GM20000 (cell line): Measurements from ENCODE around the gene PAFAH1B1.

Source experiments
- DNase-seq: peaks from one replicate; pipeline ENCODE4 v3.0.0; 2012; ENCODE audit warnings: low spot score
- TF ChIP-seq, protein P1 (sequence below): IDR thresholded peaks from 2 replicates; pipeline ENCODE4 v1.5.1; 2012; ENCODE audit warnings: mild to moderate bottlenecking, control low read depth; ENCODE audit errors: extremely low read depth, missing control alignments

Gene PAFAH1B1

DNA sequence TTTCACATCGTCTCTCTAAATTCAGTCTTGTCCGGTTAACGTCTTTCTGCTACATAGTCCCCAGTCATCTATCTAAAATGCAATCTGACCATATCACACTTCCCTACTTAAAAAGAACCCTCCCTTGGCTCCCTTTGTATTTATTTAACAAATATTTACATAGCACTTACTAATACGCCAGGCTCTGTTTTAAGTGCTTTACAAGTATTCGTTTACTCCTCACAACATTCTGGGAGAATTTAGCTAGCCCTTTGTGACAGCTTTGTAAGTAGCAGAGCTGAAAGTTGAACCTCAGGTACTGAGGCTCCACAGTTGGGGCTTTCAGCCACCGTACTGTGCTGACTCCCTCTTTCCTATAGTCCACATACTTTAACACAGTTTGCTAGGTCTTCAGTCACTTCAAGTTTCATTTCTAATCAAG lies 9.2 kb downstream of the PAFAH1B1 start:
- DNase-seq: no peak
- TF ChIP-seq, protein P1, sequence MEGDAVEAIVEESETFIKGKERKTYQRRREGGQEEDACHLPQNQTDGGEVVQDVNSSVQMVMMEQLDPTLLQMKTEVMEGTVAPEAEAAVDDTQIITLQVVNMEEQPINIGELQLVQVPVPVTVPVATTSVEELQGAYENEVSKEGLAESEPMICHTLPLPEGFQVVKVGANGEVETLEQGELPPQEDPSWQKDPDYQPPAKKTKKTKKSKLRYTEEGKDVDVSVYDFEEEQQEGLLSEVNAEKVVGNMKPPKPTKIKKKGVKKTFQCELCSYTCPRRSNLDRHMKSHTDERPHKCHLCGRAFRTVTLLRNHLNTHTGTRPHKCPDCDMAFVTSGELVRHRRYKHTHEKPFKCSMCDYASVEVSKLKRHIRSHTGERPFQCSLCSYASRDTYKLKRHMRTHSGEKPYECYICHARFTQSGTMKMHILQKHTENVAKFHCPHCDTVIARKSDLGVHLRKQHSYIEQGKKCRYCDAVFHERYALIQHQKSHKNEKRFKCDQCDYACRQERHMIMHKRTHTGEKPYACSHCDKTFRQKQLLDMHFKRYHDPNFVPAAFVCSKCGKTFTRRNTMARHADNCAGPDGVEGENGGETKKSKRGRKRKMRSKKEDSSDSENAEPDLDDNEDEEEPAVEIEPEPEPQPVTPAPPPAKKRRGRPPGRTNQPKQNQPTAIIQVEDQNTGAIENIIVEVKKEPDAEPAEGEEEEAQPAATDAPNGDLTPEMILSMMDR: no peak

DNA sequence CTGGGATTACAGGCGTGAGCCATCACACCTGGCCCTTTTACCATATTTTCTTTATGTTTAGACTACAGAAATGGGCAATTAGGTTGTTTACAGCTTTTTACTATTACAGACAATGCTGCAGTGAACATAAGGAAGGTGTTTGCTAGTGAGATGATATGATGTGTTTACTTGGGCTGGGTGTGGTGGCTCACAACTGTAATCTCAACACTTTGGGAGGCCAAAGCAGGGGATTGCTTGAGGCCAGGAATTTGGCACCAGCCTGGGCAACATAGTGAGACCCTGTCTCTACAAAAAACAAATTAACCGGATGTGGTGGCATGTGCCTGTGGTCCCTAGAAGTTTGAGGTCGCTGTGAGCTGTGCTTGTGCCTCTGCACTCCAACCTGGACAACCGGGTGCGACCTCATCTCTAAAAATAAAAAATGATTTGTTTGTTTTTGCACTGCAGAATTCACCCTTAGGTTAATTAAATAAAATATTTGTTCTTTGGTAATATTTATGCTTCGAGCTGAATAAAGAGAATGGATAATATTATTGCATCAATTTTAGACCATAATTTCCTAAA lies 15.0 kb downstream of the PAFAH1B1 start:
- DNase-seq: no peak
- TF ChIP-seq, protein P1: no peak

DNA sequence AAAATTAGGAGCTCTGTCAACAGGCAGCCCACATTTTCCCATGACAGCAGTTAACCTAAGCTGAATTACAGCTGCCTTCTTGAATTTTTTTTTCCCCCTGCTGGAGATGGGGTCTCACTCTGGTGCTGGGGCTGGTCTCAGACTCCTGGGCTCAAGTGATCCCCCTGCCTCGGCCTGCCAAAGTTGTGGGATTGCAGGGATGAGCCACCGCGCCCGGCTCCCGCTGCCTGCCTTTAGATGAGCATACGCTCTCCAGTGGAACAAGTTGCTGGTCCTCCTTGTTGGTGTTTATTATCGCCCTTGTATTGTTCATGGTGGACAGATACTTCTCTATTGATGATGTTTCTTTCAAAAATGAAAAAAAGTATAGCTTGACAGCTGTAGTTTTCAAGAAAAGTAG lies 15.6 kb downstream of the PAFAH1B1 start:
- TF ChIP-seq, protein P1: no peak
- no peak for DNase-seq

DNA sequence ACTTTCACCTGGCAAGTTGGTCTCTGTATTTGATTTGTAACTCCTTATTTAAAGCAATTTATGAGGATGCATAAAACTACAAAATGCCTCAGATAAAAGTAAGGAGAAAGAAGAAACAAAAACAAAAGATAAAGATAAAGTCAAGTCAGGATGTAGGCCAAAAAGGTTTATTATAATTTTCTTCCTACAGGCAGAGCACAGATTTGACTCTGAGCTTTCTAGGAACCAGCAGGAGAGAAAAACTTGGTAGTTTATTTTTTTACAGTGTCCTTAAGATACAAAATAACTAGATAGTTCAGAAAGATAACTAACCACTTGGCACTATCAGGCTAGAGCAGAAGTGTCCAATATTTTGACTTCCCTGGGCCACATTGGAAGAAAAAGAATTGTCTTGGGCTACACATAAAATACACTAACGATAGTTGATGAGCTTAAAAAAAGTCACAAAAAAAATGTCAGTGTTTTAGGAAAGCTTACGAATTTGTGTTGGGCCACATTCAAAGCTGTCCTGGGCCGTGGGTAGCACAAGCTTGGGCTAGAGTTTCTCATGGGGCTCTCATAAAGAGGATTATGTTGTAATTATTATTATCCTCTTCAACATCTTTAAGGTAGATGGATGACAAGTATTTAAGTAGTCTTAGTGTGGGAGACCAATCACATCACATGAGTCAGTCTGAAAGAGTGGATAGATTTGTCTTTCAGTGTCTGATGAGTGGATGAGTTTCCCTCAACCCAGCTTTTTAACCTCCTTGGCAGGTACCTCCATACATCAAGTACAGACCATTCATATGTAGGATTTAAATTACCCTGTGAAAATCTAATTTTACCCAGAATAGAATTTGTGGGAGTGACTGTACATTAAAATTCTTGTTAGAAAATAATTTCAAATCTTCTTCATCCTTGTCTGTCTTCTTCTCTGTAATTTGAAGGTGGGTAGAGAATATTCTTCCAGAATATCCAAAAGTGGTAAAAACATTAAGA lies 17.0 kb downstream of the PAFAH1B1 start:
- TF ChIP-seq, protein P1: no peak

DNA sequence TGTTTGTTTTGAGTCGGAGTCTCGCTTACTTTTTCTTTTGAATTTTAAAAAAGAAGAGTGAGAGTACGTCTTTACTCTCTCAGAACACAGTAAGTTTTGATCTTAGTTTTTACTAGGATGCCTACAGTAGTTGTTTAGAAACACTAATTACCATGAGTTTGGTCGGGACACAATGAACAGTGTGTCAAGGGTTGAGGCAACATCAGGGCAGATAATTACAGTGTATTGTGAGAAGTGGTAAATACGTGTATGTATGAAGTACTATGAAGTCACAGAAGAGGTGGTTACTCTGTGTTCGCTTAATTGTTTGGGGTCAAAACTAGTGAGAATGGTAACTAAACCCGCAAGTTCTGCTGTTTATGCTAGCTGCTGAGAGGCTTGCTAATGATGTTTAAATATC lies 18.2 kb downstream of the PAFAH1B1 start:
- DNase-seq: no peak
- TF ChIP-seq, protein P1: no peak

More for the DNA sequence above, 17.0 kb downstream of the PAFAH1B1 start:
- no peak for DNase-seq

DNA sequence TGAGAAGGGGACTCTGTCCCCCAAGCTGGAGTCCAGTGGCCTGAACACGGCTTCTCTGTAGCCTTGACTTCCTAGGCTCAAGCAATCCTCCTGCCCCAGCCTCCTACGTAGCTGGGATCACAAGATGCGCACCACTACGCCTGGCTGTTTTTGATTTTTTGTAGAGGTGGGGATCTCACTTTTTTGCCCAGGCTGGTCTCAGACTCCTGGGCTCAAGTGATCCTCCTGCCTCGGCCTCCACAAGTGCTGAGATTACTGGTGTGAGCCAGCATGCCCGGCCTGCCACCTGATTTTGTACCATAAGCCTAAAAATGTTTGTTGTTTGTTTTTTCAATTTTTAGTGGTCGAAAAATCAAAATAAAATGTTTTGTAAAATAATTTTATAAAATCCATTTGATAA lies 19.2 kb downstream of the PAFAH1B1 start:
- TF ChIP-seq, protein P1: no peak
- no peak for DNase-seq

DNA sequence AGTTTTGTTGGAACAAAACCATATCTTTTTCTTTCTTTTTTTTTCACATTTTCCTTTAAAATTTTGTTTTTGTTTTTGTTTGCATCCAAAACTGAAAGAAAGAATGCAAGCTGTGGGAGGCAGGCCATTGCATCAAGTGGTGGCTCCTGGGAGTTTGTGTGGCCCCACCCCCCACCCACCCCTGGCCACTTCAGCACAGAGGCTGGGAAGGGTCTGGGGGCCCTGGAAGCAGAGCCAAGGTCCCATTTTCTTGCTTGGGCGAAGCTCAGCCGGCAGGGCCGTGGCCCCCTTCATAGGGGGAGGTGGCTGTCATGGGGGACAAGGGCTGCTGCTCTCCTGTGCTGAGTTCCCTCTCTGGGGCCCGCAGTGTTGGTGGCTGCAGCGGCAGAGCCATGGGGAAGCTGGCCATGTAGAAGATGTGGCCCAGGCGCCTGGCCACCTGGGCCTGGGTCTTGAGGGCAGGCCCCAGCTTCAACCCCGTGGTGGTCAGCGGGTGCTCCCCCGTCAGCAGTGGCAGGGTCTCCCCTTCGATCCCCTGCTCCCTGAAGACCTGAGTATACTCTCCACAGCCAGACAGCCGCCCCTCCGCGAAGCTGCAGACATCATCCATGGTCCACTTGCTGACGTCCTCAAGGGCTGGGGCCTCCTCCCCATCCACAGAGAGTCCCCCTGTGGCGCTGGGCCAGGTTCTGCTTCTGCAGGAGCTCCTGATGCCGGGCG lies 19.8 kb downstream of the PAFAH1B1 start:
- no peak for DNase-seq
- TF ChIP-seq, protein P1: no peak
